Prostate gland (tissue), 2 donors: ENCODE measurements around the gene OSBP. TPM values are rescaled to one million over a fixed set of nuclear protein-coding genes. Genes with fewer than 3 reads are reported as not detected.
A peak's percentile ranks its signal among the peaks of the same experiment; 100 is the strongest.

Source experiments
- DNase-seq: peaks from one replicate; pipeline ENCODE4 v3.0.0-alpha.2; 2019; ENCODE audit warnings: low spot score
- H3K27ac ChIP-seq, 2 donors: fragments of 200-600 bp; sonication (generic); 2 replicates each; pipeline ENCODE4 v1.5.1; 2017 to 2019
- H3K27me3 ChIP-seq: fragments of 200-600 bp; sonication (generic); replicated peaks from 2 replicates; pipeline ENCODE4 v1.5.1; 2019; ENCODE audit not compliant: insufficient read depth
- H3K36me3 ChIP-seq, 2 donors: fragments of 200-600 bp; sonication (generic); 1 replicate in 1 of 2; 2 replicates in 1 of 2; pipeline versions ENCODE4 v1.5.1 to v1.8.1; 2017 to 2019
- H3K4me1 ChIP-seq: fragments of 200-600 bp; sonication (generic); replicated peaks from 2 replicates; pipeline ENCODE4 v1.5.1; 2019
- H3K4me3 ChIP-seq, 2 donors: fragments of 200-600 bp; sonication (generic); 2 replicates each; pipeline ENCODE4 v1.5.1; 2017 to 2019
- H3K9me3 ChIP-seq: fragments of 200-600 bp; sonication (generic); 2 replicates; pipeline ENCODE4 v1.5.1; 2017
- CTCF ChIP-seq, 4 experiments: fragments of 200-600 bp in 2 of 4; fragments of 450-650 bp in 2 of 4; sonication (generic) in 2 of 4; IDR thresholded peaks; 1 replicate in 3 of 4; 2 replicates in 1 of 4; pipeline ENCODE4 v1.5.1; 2016 to 2019; ENCODE audit warnings: antibody characterized with exemption in 4 of 4, mild to moderate bottlenecking in 2 of 4, moderate library complexity in 2 of 4
- POLR2A ChIP-seq: fragments of 450-650 bp; IDR thresholded peaks from one replicate; pipeline ENCODE4 v1.6.1; 2016; ENCODE audit warnings: antibody characterized with exemption, mild to moderate bottlenecking
- POLR2AphosphoS5 ChIP-seq: sonication (generic); formaldehyde crosslinking; IDR thresholded peaks from one replicate; pipeline ENCODE4 v1.6.1; 2017; ENCODE audit warnings: antibody characterized with exemption
- WGBS: methylation state at CpG from one replicate; pipeline ENCODE4 v1.1.5; 2018; 5-methylcytosine and 5-hydroxymethylcytosine counted together
- intact Hi-C: fragments of 100-400 bp; cut with DNase I; formaldehyde crosslinking; loops from one replicate; pipeline ENCODE4 v1.14.2; 2022
- total RNA-seq, 2 donors: library from RNA; depleted of rRNA; stranded (reverse); fragments of >200 nt; gene quantifications; one replicate each; pipeline ENCODE4 v1.1.0, GENCODE V29; 2016

The OSBP gene
- 10 to 100 TPM; 46.1 to 49.0 TPM for total RNA-seq

- Histone ChIP-seq H3K4me3 (peak within 1 kb of the TSS; percentile 60 to 84), H3K4me1 (peaks cover 8% of the 10 kb centered on the region), H3K27ac (peak within 1 kb of the TSS; percentile 91 to 95), H3K9me3 (no peaks in the 10 kb centered on the region), H3K36me3 (no peaks in the 10 kb centered on the region), H3K27me3 (no peaks in the 10 kb centered on the region)
- TF ChIP-seq CTCF (IDR thresholded peaks at IDR 0.05) (no peak), POLR2AphosphoS5 (peak; percentile 98), POLR2A (peak; percentile 75)
- intact Hi-C loops = loop anchor here (1.0 kb wide), 2 partner anchors 53 to 65 kb away; partner anchors contain the start of gene PATL1
- 0% methylated on average over 23 of the region's 55 CpGs for WGBS
- peak; percentile 100 for DNase-seq
Measured at GRCh38 chr11:59615637-59616395, at the start of gene OSBP. OSBP (minus strand) TSS chr11:59615774; CDS start chr11:59615664, 110 bp downstream.

- H3K27ac ChIP-seq = no peak overlapping the region
- no peaks in the 10 kb centered on the region for H3K9me3 ChIP-seq
- no peak overlapping the region for H3K4me3 ChIP-seq
- intact Hi-C loops = loop anchor here (10.0 kb wide), 1 partner anchor 144 kb away; no protein-coding TSS in a partner anchor
- no peaks in the 10 kb centered on the region for H3K27me3 ChIP-seq
- no peak for TF ChIP-seq POLR2A
- H3K4me1 ChIP-seq = no peaks in the 10 kb centered on the region
- no peak for DNase-seq
- H3K36me3 ChIP-seq = peaks cover 0 to 6% of the 10 kb centered on the region in 2 donors
- 86% methylated on average over 1 of the region's 1 CpG for WGBS
Measured at GRCh38 chr11:59660621-59661020, 45.0 kb upstream of the OSBP start.

GRCh38 chr11:59659981-59660380 lies 44.4 kb upstream of the OSBP start:
- Histone ChIP-seq H3K27ac (no peak overlapping the region), H3K9me3 (no peaks in the 10 kb centered on the region), H3K4me1 (no peaks in the 10 kb centered on the region), H3K27me3 (no peaks in the 10 kb centered on the region), H3K4me3 (no peak overlapping the region), H3K36me3 (peaks cover 0 to 11% of the 10 kb centered on the region in 2 donors)
- WGBS = 67% methylated on average over 2 of the region's 2 CpGs
- no peak for TF ChIP-seq CTCF (IDR thresholded peaks at IDR 0.05)
- TF ChIP-seq POLR2A = no peak
- TF ChIP-seq POLR2AphosphoS5 = no peak
- DNase-seq = no peak
- intact Hi-C loops = loop anchor here (10.0 kb wide), 1 partner anchor 145 kb away; no protein-coding TSS in a partner anchor

GRCh38 chr11:59658036-59658435 lies 42.5 kb upstream of the OSBP start:
- Histone ChIP-seq H3K27ac (no peak overlapping the region), H3K36me3 (peaks cover 0 to 11% of the 10 kb centered on the region in 2 donors), H3K4me3 (no peak overlapping the region), H3K4me1 (no peaks in the 10 kb centered on the region), H3K27me3 (no peaks in the 10 kb centered on the region), H3K9me3 (no peaks in the 10 kb centered on the region)
- no peak for DNase-seq
- no peak for TF ChIP-seq CTCF (IDR thresholded peaks at IDR 0.05)
- TF ChIP-seq POLR2A = no peak
- no peak for TF ChIP-seq POLR2AphosphoS5
- intact Hi-C loops = no loop called here
- WGBS = 96% methylated on average over 5 of the region's 5 CpGs

GRCh38 chr11:59654893-59655292 lies 39.3 kb upstream of the OSBP start:
- no peak overlapping the region for H3K4me3 ChIP-seq
- H3K27me3 ChIP-seq = no peaks in the 10 kb centered on the region
- peaks cover 0 to 11% of the 10 kb centered on the region in 2 donors for H3K36me3 ChIP-seq
- no peak overlapping the region for H3K27ac ChIP-seq
- 53% methylated on average over 4 of the region's 4 CpGs for WGBS
- DNase-seq = no peak
- intact Hi-C loops = no loop called here
- H3K4me1 ChIP-seq = no peaks in the 10 kb centered on the region
- H3K9me3 ChIP-seq = no peaks in the 10 kb centered on the region
- TF ChIP-seq POLR2A (no peak), POLR2AphosphoS5 (no peak), CTCF (IDR thresholded peaks at IDR 0.05) (no peak)
